Measurements from ENCODE around the gene PJA1. TPM values are rescaled to one million over a fixed set of nuclear protein-coding genes. Genes with fewer than 3 reads are reported as not detected.

PJA1 gene
- polyA plus RNA-seq, 1 of the 3 experiments (the other 2 are of a cell fraction), result 16.5 TPM

GRCh38 chrX:69161371-69161770 lies 3.9 kb downstream of the PJA1 start:
- Histone ChIP-seq H3K9me3 (no peaks in the 10 kb centered on the region), H3K9ac (no peak overlapping the region), H2AFZ (ENCODE audit: low read depth) (no peak overlapping the region), H4K20me1 (ENCODE audit: insufficient read depth) (no peaks in the 10 kb centered on the region), H3K4me1 (ENCODE audit: control insufficient read depth in 1 of 2, insufficient read depth in 2 of 2, low read depth in 1 of 2, low read length in 1 of 2) (peaks cover 3 to 5% of the 10 kb centered on the region in 2 experiments; a peak in 1 of 4 replicates), H3K27ac (ENCODE audit: low read depth in 2 of 2, low read length in 1 of 2) (no peak overlapping the region), H3K4me2 (no peak overlapping the region), H3K4me3 (ENCODE audit: low read depth in 2 of 2, low read length in 1 of 2) (no peak overlapping the region), H3K36me3 (replicated peaks in 1 of 2; ENCODE audit: control insufficient read depth in 1 of 2, insufficient read depth in 2 of 2, low read length in 1 of 2) (peaks cover 0 to 4% of the 10 kb centered on the region in 2 experiments), H3K79me2 (ENCODE audit: insufficient read depth) (no peaks in the 10 kb centered on the region), H3K27me3 (ENCODE audit: insufficient read depth) (peaks cover 11% of the 10 kb centered on the region; the same call in 1 of the 2 replicates), H3F3A (replicated peaks; ENCODE audit: insufficient read depth) (peaks cover 4% of the 10 kb centered on the region), H3K9me2 (no peaks in the 10 kb centered on the region)
- TF ChIP-seq POLR2AphosphoS5 (IDR thresholded peaks at IDR 0.05; ENCODE audit: low read depth, low read length) (no peak), SIN3A (IDR thresholded peaks at IDR 0.05; ENCODE audit: borderline replicate concordance, low read depth, low read length) (no peak), USF1 (IDR thresholded peaks at IDR 0.05; ENCODE audit: borderline replicate concordance, low read depth) (no peak), TAF1 (IDR thresholded peaks at IDR 0.05; ENCODE audit: borderline replicate concordance, low read depth, low read length) (no peak), RCOR1 (IDR thresholded peaks at IDR 0.05; ENCODE audit: low read length) (no peak), FOXM1 (IDR thresholded peaks at IDR 0.05; ENCODE audit: low read depth) (no peak)
- CTCF ChIA-PET, result no interaction called here
- DNase-seq, result no peak
- POLR2A ChIA-PET, result no interaction called here
- WGBS (ENCODE audit: low lambda C conversion rate), result 42% methylated on average over 6 of the region's 10 CpGs

DNA sequence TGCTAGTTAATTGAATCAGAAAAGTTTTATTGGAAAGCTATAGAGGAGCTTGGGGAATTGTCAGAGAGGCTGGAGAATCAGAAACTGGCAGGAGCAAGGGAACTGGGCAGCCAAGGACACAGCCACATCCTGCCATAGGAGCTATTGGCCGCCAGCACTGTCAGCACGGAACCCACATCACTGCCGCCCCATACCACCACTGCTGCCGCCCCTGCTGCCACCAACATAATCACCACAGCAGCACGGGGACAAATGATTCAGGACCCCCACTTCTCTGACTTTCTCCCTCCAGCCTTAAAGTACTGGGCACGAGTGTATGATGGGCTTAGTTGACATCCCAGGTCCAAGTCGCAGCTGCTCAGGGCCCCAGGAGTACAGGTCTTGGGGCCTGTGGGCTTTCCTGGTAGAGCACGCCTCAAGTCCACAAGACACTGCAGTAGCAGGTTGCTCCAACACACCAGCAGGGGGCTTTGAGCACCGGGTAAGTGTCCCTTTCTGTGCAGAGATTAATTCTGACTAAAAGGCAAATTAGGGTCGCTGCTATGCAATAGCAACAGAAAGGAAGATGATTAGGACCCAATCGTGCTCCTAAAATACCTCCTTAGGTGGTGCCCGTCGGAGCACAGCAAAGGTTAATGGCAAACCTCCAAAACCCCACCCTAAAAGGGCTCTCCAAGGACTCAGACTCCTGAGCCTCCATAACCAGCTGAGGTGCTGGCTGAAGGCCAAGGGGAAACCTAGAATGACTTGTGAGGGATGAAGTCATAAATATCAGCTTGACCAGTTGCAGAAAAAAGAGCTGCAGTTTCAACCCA lies 6.9 kb downstream of the PJA1 start:
- Histone ChIP-seq H3K9me2 (no peaks in the 10 kb centered on the region), H3K27me3 (ENCODE audit: insufficient read depth) (peaks cover 7% of the 10 kb centered on the region; the same call in 1 of the 2 replicates), H3K4me1 (ENCODE audit: control insufficient read depth in 1 of 2, insufficient read depth in 2 of 2, low read depth in 1 of 2, low read length in 1 of 2) (peaks cover 0 to 2% of the 10 kb centered on the region in 2 experiments; a peak in 1 of 4 replicates), H3K27ac (ENCODE audit: low read depth in 2 of 2, low read length in 1 of 2) (no peak overlapping the region), H3K79me2 (ENCODE audit: insufficient read depth) (no peaks in the 10 kb centered on the region), H3K36me3 (replicated peaks in 1 of 2; ENCODE audit: control insufficient read depth in 1 of 2, insufficient read depth in 2 of 2, low read length in 1 of 2) (peaks cover 0 to 4% of the 10 kb centered on the region in 2 experiments), H4K20me1 (ENCODE audit: insufficient read depth) (no peaks in the 10 kb centered on the region), H3F3A (replicated peaks; ENCODE audit: insufficient read depth) (peaks cover 4% of the 10 kb centered on the region), H3K4me2 (no peak overlapping the region), H3K9me3 (no peaks in the 10 kb centered on the region), H3K4me3 (ENCODE audit: low read depth in 2 of 2, low read length in 1 of 2) (no peak overlapping the region), H3K9ac (no peak overlapping the region), H2AFZ (ENCODE audit: low read depth) (no peak overlapping the region)
- CTCF ChIA-PET, result interaction anchor here (0.6 to 3.7 kb wide), 26 partner anchors 11 to 331 kb away, joined by 3 to 18 read pairs (median 4); no protein-coding TSS in a partner anchor
- TF ChIP-seq ELF1 (IDR thresholded peaks at IDR 0.05) (no peak), RFX5 (IDR thresholded peaks at IDR 0.05; ENCODE audit: low read length) (no peak), NFIC (IDR thresholded peaks at IDR 0.05; ENCODE audit: borderline replicate concordance) (peak; percentile 46; the same call in 1 of the 2 replicates), YY1 (IDR thresholded peaks at IDR 0.05; ENCODE audit: low read depth) (no peak), RAD21 (IDR thresholded peaks at IDR 0.05; ENCODE audit: low read length) (peak; percentile 57), SMC3 (IDR thresholded peaks at IDR 0.05; ENCODE audit: low read depth, low read length) (peak; percentile 58)
- TF ChIP-seq, protein P1, sequence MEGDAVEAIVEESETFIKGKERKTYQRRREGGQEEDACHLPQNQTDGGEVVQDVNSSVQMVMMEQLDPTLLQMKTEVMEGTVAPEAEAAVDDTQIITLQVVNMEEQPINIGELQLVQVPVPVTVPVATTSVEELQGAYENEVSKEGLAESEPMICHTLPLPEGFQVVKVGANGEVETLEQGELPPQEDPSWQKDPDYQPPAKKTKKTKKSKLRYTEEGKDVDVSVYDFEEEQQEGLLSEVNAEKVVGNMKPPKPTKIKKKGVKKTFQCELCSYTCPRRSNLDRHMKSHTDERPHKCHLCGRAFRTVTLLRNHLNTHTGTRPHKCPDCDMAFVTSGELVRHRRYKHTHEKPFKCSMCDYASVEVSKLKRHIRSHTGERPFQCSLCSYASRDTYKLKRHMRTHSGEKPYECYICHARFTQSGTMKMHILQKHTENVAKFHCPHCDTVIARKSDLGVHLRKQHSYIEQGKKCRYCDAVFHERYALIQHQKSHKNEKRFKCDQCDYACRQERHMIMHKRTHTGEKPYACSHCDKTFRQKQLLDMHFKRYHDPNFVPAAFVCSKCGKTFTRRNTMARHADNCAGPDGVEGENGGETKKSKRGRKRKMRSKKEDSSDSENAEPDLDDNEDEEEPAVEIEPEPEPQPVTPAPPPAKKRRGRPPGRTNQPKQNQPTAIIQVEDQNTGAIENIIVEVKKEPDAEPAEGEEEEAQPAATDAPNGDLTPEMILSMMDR (IDR thresholded peaks at IDR 0.05), result peak; percentile 66
- TF ChIP-seq, protein P2, sequence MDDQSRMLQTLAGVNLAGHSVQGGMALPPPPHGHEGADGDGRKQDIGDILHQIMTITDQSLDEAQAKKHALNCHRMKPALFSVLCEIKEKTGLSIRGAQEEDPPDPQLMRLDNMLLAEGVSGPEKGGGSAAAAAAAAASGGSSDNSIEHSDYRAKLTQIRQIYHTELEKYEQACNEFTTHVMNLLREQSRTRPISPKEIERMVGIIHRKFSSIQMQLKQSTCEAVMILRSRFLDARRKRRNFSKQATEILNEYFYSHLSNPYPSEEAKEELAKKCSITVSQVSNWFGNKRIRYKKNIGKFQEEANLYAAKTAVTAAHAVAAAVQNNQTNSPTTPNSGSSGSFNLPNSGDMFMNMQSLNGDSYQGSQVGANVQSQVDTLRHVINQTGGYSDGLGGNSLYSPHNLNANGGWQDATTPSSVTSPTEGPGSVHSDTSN (IDR thresholded peaks at IDR 0.05), result peak; percentile 30; the same call in 1 of the 2 replicates
- DNase-seq, result peak; percentile 65
- WGBS (ENCODE audit: low lambda C conversion rate), result 32% methylated on average over 12 of the region's 13 CpGs
- POLR2A ChIA-PET, result no interaction called here
